SK-N-MC (cell line): ENCODE results near the gene FOXP2.

Experiments used
- EZH2 ChIP-seq: fragments of 200-600 bp; sonication (generic); IDR thresholded peaks from one replicate; pipeline ENCODE4 v1.6.1; 2017; ENCODE audit warnings: antibody characterized with exemption
- POLR2AphosphoS5 ChIP-seq: IDR thresholded peaks from 2 replicates; pipeline ENCODE4 v1.6.1; 2012; ENCODE audit warnings: mild to moderate bottlenecking, low read depth, low read length, borderline replicate concordance

DNA sequence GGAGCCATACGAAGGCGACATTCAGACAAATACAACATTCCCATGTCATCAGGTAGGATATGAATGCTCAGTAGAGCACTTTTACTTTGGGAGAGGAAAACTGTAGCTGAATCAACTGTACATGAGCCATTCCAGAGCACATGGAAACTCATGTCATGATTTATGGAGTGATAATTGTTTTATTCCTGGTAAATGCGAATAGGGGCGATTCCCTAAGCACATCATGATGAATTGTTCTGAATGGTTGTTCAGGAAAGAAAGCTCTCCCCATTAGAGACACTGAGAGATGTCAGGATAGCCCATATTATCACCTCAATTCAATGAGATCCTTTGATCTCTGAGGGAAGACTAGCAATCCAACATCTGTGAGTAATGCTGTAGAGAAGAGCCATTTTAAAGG lies 243.6 kb downstream of the FOXP2 start:
- TF ChIP-seq EZH2 (no peak), POLR2AphosphoS5 (no peak)
